HepG2 (cell line): Measurements from ENCODE around the gene SF3A2. TPM values are rescaled to one million over a fixed set of nuclear protein-coding genes. Genes with fewer than 3 reads are reported as not detected.
A peak's percentile ranks its signal among the peaks of the same experiment; 100 is the strongest.

ENCODE experiments used
- ATF7 ChIP-seq, 2 experiments: fragments of 450-650 bp in 1 of 2; sonication (generic) in 1 of 2; formaldehyde crosslinking in 1 of 2; IDR thresholded peaks; 2 replicates each; pipeline versions ENCODE4 v1.4.0 to v1.6.1; 2016 to 2020; ENCODE audit warnings: antibody characterized with exemption in 1 of 2, mild to moderate bottlenecking in 1 of 2, missing genetic modification reagents in 1 of 2
- CREB1 ChIP-seq, 2 experiments: fragments of 450-650 bp in 1 of 2; IDR thresholded peaks; 2 replicates each; pipeline ENCODE4 v1.6.1; 2016 to 2017; ENCODE audit warnings: control low read depth in 1 of 2, mild to moderate bottlenecking in 1 of 2, missing compliant biosample characterization in 1 of 2, missing genetic modification characterization in 1 of 2
- DPF2 ChIP-seq: sonication (generic); formaldehyde crosslinking; IDR thresholded peaks from 2 replicates; pipeline ENCODE4 v1.4.0; 2020; ENCODE audit warnings: mild to moderate bottlenecking, low read depth, missing genetic modification reagents, borderline replicate concordance
- FOXP1 ChIP-seq, 2 experiments: fragments of 450-650 bp in 1 of 2; IDR thresholded peaks; 2 replicates each; pipeline ENCODE4 v1.6.1; 2017 to 2018; ENCODE audit warnings: antibody characterized with exemption in 1 of 2
- GZF1 ChIP-seq: sonication (generic); formaldehyde crosslinking; IDR thresholded peaks from 2 replicates; pipeline ENCODE4 v1.5.1; 2020; ENCODE audit warnings: mild to moderate bottlenecking, missing genetic modification reagents
- ONECUT2 ChIP-seq: sonication (generic); formaldehyde crosslinking; IDR thresholded peaks from 2 replicates; pipeline ENCODE4 v1.4.0; 2020; ENCODE audit warnings: missing genetic modification reagents
- PCBP1 ChIP-seq: fragments of 200-400 bp; formaldehyde crosslinking; IDR thresholded peaks from 2 replicates; pipeline ENCODE4 v1.6.1; 2017; ENCODE audit warnings: mild to moderate bottlenecking, low read depth, low read length, borderline replicate concordance
- SRSF9 ChIP-seq: fragments of 200-400 bp; formaldehyde crosslinking; IDR thresholded peaks from 2 replicates; pipeline ENCODE4 v1.6.1; 2018; ENCODE audit warnings: borderline replicate concordance, mild to moderate bottlenecking, low read depth, low read length; ENCODE audit not compliant: insufficient read depth, poor library complexity, severe bottlenecking
- ZFP62 ChIP-seq: sonication (generic); formaldehyde crosslinking; IDR thresholded peaks from 2 replicates; pipeline ENCODE4 v1.4.0; 2020; ENCODE audit warnings: missing genetic modification reagents
- ZMYM3 ChIP-seq: sonication (generic); formaldehyde crosslinking; IDR thresholded peaks from 2 replicates; pipeline ENCODE4 v1.5.1; 2020; ENCODE audit warnings: mild to moderate bottlenecking, missing genetic modification reagents
- ZNF136 ChIP-seq: sonication (generic); formaldehyde crosslinking; IDR thresholded peaks from 2 replicates; pipeline ENCODE4 v1.8.1; 2022; ENCODE audit warnings: low read depth, mild to moderate bottlenecking, moderate library complexity, missing genetic modification reagents
- ZNF552 ChIP-seq: sonication (generic); formaldehyde crosslinking; IDR thresholded peaks from 2 replicates; pipeline ENCODE4 v1.9.0; 2022; ENCODE audit warnings: missing genetic modification reagents, mild to moderate bottlenecking, borderline replicate concordance
- ZNF615 ChIP-seq: sonication (generic); formaldehyde crosslinking; IDR thresholded peaks from 2 replicates; pipeline ENCODE4 v1.5.0; 2020; ENCODE audit warnings: mild to moderate bottlenecking, missing genetic modification reagents, borderline replicate concordance
- ZNF616 ChIP-seq: sonication (generic); formaldehyde crosslinking; IDR thresholded peaks from 2 replicates; pipeline ENCODE4 v1.5.0; 2020; ENCODE audit warnings: low read depth, mild to moderate bottlenecking, missing genetic modification reagents
- ZNF619 ChIP-seq: sonication (generic); formaldehyde crosslinking; IDR thresholded peaks from 2 replicates; pipeline ENCODE4 v1.4.0; 2020; ENCODE audit warnings: mild to moderate bottlenecking, missing genetic modification reagents
- ZNF749 ChIP-seq: sonication (generic); formaldehyde crosslinking; IDR thresholded peaks from 2 replicates; pipeline ENCODE4 v1.8.0; 2022; ENCODE audit warnings: mild to moderate bottlenecking, missing genetic modification reagents, moderate library complexity, borderline replicate concordance
- ZSCAN22 ChIP-seq: sonication (generic); formaldehyde crosslinking; IDR thresholded peaks from 2 replicates; pipeline ENCODE4 v1.4.0; 2020; ENCODE audit warnings: mild to moderate bottlenecking, missing genetic modification reagents
- polyA plus RNA-seq, 8 experiments: library from polyadenylated mRNA; depleted of rRNA in 3 of 8; stranded (reverse) in 7 of 8; unstranded in 1 of 8; fragments of >200 nt; fragmentation: Illumina TruSeq in 4 of 8; extraction: Trizol in 4 of 8; gene quantifications; 2 replicates each; pipeline versions ENCODE4 v1.2.1 to v1.2.3, GENCODE V29; 2011 to 2016; ENCODE audit warnings: low read depth in 4 of 8, missing spikeins in 1 of 8, mixed read lengths in 1 of 8; ENCODE audit not compliant: insufficient read depth in 1 of 8
- total RNA-seq, 5 experiments: library from RNA; depleted of rRNA; stranded (reverse); fragments of >200 nt; fragmentation: Illumina TruSeq; extraction: Trizol; gene quantifications; 2 replicates each; pipeline ENCODE4 v1.2.3, GENCODE V29; 2016; ENCODE audit warnings: low read depth in 1 of 5
- TF ChIP-seq, protein P1 (sequence below): conservative IDR thresholded peaks from 2 replicates; pipeline ENCODE4 v1.6.1; 2018; ENCODE audit warnings: missing genetic modification reagents
- TF ChIP-seq, protein P2 (sequence below): sonication (generic); formaldehyde crosslinking; conservative IDR thresholded peaks from 2 replicates; pipeline ENCODE4 v1.8.1; 2023; ENCODE audit warnings: missing genetic modification reagents
- TF ChIP-seq, protein P3 (sequence below), 2 experiments: fragments of 450-650 bp in 1 of 2; sonication (generic) in 1 of 2; formaldehyde crosslinking; IDR thresholded peaks; 2 replicates each; pipeline versions ENCODE4 v1.5.0 to v1.8.0; 2020 to 2022; ENCODE audit warnings: mild to moderate bottlenecking in 1 of 2, missing genetic modification reagents in 1 of 2
- TF ChIP-seq, protein P4 (sequence below): sonication (generic); formaldehyde crosslinking; IDR thresholded peaks from 2 replicates; pipeline ENCODE4 v1.5.0; 2020; ENCODE audit warnings: missing genetic modification reagents, mild to moderate bottlenecking, borderline replicate concordance

The SF3A2 gene
- total and polyA plus RNA-seq, 2 of the 13 experiments (the other 11 are each of a cell fraction or from before 2014, with no cell fraction given) = 8.6 to 8.8 TPM

DNA sequence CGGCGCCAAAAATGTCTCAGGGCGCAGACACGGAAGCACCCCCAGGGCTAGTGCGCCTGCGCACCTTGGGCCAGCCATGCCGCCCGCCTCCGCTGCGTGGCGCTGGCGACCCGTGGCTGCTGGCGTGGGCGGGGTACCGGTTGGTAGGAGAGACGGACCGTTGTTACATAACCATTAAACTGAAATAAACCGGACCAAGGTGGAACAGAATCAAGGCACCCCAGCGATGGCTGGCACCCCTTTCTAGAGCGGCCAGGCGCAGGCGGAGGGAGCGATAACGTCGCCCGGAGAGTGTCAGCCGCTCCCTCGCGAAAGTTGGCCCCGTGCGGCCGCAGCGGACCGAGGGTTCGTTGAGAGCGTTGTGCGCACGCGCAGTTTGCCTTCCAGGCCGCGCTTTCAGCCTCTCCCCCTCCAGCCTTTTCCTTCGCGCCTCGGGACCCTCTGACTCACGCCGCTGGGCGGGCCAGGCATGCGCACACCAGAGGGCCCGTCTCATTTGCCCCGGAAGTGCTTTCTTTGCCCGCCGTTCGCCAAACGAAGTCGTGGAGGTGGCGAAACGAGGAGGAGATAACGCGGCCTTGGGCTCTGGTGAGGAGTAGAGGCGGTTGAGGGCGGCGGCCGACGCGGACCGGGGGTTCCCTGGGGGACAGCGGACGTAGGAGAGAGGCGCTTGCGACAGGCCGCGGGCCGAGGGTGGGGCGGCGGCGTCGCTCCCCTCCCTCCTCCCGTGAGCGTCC, at the start of gene SF3A2, which contains the start of gene PLEKHJ1 (continued):
- TF ChIP-seq, protein P1, sequence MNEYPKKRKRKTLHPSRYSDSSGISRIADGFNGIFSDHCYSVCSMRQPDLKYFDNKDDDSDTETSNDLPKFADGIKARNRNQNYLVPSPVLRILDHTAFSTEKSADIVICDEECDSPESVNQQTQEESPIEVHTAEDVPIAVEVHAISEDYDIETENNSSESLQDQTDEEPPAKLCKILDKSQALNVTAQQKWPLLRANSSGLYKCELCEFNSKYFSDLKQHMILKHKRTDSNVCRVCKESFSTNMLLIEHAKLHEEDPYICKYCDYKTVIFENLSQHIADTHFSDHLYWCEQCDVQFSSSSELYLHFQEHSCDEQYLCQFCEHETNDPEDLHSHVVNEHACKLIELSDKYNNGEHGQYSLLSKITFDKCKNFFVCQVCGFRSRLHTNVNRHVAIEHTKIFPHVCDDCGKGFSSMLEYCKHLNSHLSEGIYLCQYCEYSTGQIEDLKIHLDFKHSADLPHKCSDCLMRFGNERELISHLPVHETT (CRISPR knock-in tag) = peak; percentile 97
- TF ChIP-seq, protein P2, sequence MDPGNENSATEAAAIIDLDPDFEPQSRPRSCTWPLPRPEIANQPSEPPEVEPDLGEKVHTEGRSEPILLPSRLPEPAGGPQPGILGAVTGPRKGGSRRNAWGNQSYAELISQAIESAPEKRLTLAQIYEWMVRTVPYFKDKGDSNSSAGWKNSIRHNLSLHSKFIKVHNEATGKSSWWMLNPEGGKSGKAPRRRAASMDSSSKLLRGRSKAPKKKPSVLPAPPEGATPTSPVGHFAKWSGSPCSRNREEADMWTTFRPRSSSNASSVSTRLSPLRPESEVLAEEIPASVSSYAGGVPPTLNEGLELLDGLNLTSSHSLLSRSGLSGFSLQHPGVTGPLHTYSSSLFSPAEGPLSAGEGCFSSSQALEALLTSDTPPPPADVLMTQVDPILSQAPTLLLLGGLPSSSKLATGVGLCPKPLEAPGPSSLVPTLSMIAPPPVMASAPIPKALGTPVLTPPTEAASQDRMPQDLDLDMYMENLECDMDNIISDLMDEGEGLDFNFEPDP (CRISPR knock-in tag) = peak; percentile 96
- TF ChIP-seq ZSCAN22 (CRISPR knock-in tag) = no peak
- peak; percentile 98; the same call in 1 of the 2 replicates for TF ChIP-seq ZNF552 (CRISPR knock-in tag)
- TF ChIP-seq GZF1 (CRISPR knock-in tag) = peak; percentile 77; the same call in 1 of the 2 replicates
- no peak for TF ChIP-seq DPF2 (CRISPR knock-in tag)
- TF ChIP-seq ATF7 (IDR thresholded peaks at IDR 0.05) = no peak
- TF ChIP-seq ATF7 (CRISPR knock-in tag; IDR thresholded peaks at IDR 0.05) = peak; percentile 82
- TF ChIP-seq, protein P3, sequence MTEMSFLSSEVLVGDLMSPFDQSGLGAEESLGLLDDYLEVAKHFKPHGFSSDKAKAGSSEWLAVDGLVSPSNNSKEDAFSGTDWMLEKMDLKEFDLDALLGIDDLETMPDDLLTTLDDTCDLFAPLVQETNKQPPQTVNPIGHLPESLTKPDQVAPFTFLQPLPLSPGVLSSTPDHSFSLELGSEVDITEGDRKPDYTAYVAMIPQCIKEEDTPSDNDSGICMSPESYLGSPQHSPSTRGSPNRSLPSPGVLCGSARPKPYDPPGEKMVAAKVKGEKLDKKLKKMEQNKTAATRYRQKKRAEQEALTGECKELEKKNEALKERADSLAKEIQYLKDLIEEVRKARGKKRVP (CRISPR knock-in tag; IDR thresholded peaks at IDR 0.05) = peak in 1 of 2 experiments; percentile 65; a peak in 2 of 4 replicates
- TF ChIP-seq, protein P4, sequence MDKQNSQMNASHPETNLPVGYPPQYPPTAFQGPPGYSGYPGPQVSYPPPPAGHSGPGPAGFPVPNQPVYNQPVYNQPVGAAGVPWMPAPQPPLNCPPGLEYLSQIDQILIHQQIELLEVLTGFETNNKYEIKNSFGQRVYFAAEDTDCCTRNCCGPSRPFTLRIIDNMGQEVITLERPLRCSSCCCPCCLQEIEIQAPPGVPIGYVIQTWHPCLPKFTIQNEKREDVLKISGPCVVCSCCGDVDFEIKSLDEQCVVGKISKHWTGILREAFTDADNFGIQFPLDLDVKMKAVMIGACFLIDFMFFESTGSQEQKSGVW = no peak; the same call in 1 of the 2 replicates
- peak; percentile 91 for TF ChIP-seq ZNF615
- no peak for TF ChIP-seq ZFP62 (CRISPR knock-in tag)
- TF ChIP-seq FOXP1 (IDR thresholded peaks at IDR 0.05) = no peak
- no peak for TF ChIP-seq FOXP1 (CRISPR knock-in tag; IDR thresholded peaks at IDR 0.05)
- TF ChIP-seq CREB1 (IDR thresholded peaks at IDR 0.05) = peak; percentile 49
- TF ChIP-seq CREB1 (CRISPR knock-in tag; IDR thresholded peaks at IDR 0.05) = no peak; the same call in 1 of the 2 replicates
- no peak; the same call in 1 of the 2 replicates for TF ChIP-seq ZNF619
- TF ChIP-seq ZNF136 (CRISPR knock-in tag) = peak; percentile 93
- peak; percentile 98 for TF ChIP-seq ZNF749
- TF ChIP-seq SRSF9 = no peak
- TF ChIP-seq PCBP1 = 0 out of 2 replicates have a peak, but pooled peaks have one; percentile 73
- peak; percentile 38; the same call in 1 of the 2 replicates for TF ChIP-seq ONECUT2 (CRISPR knock-in tag)
- peak; percentile 94 for TF ChIP-seq ZNF616 (CRISPR knock-in tag)
- TF ChIP-seq ZMYM3 (CRISPR knock-in tag) = no peak
